DMS153 treated with DMSO at 0.1 percent for 48 hours (cell line): Measurements from ENCODE around the gene TCP11L2.
"Not testable (repeated sequence)": the region's sequence is repeated elsewhere in the genome, so short reads cannot be mapped to it uniquely, and the experiment has no call there.

Experiments used
- DNase-seq: peaks from one replicate; lab custom pipeline; 2025; ENCODE audit not compliant: unreplicated experiment; lab: John Stamatoyannopoulos, UW

Gene TCP11L2

DNA sequence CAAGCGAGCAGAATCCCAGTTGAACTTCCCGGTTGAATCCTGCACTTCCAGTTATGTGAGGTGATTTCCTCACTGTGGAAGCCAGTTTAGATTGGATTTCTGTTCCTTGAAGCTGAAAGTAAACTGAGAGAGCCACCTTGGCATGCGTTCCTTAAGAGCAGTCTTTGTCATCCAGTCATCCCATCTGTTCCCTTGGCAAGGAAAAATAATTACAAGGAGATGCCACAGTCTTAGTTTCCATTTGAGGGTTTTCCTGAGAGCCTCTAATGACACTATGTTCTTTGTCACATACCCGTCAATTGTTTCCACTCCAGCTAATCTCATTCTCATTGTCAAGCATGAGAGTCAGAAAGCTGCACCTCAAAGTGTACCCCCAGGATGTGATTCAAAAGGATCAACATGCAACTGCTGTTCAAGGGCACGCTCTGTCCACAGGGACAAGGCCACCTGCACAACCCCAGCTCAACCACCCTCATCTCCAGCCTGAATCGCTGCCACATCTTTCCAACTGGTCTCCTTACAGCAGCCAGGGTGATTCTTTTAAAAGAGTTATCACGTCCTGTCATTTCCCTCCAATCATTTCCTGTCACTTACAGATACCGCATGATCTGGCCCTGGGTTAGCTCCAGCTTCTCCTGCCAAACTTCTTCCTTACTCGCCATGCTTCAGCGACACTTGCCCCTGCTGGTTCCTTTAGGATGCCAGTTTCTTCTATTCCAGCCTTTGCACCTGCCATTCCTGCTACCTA, 18.0 kb upstream of the TCP11L2 start:
- no peak for DNase-seq

DNA sequence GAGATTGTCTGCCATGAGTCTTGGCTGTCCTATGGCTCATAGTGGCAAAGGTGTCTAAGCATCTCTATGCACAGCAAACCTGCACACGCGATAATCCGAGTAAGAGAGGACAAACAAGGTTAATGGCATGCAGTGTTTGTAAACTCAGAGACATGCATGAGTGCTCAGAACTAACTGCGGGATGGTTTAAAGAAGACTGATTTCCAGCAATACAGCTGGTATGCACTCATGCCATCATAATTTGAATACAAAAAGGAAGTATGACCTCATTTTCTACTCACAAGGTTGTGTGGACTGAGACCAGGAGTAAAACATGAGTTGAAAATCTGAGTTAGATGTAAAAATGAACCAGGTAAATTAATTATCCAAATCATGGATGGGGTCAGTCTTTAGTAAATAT, 16.6 kb upstream of the TCP11L2 start:
- no peak for DNase-seq

DNA sequence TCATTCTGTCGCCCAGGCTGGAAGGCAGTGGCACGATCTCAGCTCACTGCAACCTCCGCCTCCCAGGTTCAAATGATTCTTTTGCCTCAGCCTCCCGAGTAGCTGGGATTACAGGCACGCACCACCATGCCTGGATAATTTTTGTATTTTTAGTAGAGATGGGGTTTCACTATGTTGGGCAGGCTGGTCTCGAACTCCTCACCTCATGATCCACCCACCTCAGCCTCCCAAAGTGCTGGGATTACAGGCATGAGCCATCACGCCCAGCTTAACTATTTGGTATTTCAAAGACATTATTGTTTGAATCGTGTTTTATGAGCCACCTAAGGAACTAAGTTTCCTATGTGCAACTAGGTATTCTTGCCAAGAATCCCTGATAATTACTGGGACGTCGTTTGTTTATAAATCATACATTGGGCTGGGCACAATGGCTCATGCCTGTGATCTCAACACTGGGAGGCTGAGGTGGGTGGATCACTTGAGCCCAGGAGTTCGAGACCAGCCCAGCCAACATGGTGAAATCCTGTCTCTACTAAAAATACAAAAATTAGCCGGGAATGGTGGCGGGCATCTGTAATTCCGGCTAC, 15.9 kb upstream of the TCP11L2 start:
- not testable (repeated sequence) for DNase-seq

DNA sequence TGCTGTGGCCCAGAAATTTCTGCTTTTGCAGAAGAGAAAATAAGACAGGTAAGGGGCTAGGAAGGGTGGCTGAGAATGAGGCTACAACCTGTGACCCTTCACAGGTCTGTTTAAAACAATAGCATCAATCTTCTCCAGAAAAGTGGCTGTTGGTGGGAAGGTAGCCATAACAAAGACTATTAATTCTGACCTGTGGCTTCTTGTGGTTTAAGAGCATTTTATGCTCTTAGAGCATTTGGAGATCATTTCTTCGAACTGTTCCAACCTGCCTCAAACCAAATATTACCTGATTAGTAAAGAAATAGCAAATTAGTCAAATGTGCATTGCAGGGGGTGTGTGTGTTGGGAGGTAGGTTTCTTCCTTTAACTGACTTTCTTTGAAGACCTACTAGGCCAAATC, 15.2 kb upstream of the TCP11L2 start:
- no peak for DNase-seq

DNA sequence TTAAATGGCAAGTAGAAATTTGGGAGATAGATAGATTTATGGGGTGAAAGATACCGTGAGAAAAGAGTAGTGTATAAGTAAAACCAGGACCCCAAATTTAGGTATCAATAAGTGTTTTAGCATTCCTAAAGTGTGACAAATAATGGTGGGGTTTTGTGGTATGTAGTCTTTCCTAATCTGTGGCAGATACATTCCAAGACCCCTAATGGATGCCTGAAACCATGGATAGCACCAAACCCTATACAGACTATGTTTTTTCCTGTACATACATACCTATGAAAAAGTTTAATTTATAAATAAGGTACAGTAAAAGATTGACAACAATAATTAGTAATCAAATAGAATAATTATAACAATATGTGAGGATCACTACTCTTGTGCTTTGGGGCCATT, 14.4 kb upstream of the TCP11L2 start:
- DNase-seq, result no peak

DNA sequence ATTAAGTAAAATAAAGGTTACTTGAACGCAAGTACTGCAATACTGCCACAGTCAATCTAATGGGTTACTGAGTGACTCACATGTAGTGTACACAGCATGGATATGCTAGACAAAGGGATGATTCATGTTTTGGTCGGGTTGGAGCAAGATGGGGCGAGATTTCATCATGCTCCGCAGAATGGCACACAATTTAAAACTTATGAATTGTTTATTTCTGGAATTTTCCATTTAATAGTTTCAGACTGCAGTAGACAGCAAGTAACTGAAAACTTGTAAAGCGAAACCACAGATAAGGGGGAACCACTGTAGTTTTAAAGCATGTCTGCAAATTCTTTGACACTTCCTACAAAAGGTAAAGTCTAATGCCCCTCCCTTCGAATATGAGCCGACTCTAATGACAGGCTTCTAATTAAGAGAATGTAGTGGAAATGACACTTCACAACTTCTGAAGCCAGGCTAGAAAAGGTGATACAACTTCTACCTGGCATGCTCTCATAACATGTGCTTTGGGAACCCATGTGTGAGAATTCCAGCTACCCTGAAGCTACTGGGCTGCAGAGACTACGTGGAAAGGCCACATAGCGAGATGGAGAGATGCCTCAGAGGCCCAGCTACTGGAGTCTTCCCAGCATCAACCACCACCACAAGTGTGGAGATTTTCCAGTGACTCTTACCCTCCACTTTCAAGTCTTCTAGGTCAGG, 13.9 kb upstream of the TCP11L2 start:
- no peak for DNase-seq

DNA sequence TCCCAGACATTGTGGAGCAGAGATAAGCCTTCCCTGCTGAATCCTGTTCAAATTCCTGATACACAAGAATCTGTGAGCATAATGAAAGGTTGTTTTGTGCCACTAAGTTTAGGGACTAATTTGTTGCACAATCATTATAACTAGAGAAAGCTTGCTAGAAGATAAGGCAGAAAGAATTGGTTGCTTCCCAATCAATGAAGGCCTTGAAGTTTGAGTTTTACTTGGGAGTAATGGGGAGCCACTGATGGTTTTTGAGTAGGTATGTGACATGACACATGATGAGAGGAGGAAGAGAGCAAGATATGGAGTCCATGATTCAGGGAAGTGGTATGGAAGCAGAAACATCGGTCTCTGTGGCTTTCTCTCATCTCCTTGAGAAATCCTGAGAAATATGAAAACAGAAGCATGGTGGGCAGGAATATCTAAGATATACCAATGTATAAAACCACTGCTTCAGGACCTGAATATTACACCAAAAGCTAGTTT, 13.3 kb upstream of the TCP11L2 start:
- no peak for DNase-seq

DNA sequence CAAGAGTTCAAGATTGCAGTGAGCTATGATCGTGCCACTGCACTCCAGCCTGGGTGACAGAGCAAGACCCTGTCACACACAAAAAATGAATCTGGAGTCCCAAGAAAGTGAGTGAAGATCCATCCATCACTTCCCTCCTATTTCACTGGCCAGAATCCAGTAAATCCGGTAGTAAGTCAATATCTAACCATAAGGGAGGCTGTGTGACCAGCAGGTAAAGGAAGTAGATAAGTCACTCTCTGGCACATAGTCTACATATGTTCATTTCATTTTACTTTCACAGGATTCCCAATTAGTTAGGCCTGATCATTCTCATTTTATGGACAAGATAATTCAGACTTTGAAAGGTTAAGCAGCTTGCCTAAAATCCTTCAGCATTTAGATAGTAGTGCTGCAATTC, 11.9 kb upstream of the TCP11L2 start:
- no peak for DNase-seq

DNA sequence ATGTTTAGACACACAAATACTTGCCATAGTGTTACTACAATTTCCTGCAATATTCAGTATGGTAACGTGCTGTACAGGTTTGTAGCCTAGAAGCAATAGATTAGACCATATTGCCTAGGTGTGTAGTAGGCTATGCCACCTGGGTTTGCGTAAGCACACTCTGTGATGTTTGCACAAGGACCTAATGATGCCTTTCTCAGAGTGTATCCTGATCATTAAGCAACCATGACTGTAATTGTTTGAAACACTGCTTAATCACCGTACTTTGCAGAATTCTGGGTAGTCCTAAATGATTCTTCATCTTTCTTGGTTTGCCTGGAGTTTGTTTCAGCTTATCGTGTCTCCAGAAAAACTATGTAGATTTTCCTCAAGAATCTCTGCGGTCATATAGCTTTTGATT, 11.2 kb upstream of the TCP11L2 start:
- peak; percentile 58 for DNase-seq

DNA sequence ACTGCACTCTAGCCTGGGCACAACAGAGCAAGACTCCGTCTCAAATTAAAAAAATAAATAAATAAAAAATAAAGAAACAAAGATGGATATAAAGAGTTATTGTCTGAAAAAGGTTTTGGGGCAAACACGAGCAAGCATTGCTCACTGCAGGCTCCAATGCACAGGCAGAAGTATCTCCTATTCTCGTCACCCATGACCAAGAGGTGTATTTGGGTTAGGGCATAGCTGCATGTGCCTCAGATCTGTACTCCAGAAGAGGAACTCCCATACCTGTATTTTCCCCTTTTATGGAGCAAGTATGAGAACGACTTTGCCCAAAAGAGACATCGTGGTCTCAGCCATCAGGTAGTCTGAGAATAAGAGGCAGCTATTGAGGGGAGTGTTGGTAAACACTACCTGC, 10.2 kb upstream of the TCP11L2 start:
- DNase-seq, result no peak

DNA sequence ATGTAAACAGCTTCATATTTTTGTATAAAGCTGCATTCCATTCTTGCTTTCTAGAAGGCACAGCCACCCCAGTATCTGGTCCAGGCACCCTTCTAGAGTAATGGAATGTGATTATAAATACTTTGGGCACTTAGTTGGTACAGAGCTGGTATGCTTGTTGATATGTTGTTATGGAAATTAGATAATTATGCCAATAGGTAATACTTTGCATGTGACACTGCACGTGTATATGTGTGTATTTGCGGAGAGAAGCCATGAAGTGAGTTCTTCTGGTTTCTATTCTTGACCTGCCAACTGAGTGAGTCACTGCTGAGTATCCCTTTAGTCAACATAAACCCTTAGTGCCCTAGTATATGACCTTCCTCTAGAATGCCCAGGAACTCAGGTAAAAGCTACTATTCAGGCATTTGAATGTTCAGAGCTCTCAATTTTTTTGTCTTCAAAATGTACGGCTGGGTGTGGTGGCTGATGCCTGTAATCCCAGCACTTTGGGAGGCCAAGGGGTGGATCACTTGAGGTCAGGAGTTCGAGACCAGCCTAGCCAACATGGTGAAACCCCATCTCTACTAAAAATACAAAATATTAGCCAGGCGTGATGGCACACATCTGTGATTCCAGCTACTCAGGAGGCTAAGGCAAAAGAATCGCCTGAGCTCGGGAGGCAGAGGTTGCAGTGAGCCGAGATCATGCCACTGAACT, 6.2 kb upstream of the TCP11L2 start:
- DNase-seq, result no peak

DNA sequence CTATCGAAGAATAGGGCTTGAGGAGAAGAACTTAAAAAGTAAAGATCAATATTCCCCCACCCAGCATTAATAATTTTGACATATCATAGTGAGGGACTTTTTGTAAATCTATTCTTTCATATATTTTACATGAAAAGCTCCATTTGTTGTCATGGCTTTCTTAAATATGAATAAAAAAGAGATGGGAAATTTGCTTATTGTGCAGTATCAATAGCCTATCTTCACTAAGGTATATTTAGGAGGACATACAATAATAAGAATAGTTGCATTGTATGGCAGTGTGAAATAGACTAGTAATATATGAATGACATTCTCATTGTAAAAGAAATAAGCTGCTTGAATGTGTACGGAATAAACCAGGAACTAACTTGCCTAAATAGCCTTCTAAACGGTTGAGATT, 5.5 kb upstream of the TCP11L2 start:
- DNase-seq, result no peak

DNA sequence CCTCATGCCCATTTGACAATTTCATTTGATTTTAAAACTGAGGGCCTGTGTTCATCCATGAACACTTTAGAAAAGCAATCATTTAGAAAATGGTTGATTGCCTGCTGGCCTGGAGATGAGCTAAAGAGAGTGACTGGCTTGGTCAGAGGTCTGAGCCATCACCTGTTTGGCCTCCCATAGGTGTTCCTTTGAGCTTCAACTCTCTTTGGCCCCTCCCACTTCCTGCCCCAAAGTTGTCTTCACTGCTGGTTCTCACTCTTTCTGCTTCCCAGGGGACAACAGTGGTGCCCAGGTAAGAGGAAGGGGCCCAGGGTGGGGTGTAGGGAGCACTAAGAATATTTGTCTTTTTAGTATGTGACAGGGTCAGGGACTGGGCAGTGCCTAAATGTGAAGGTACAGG, 4.9 kb upstream of the TCP11L2 start:
- DNase-seq, result no peak

DNA sequence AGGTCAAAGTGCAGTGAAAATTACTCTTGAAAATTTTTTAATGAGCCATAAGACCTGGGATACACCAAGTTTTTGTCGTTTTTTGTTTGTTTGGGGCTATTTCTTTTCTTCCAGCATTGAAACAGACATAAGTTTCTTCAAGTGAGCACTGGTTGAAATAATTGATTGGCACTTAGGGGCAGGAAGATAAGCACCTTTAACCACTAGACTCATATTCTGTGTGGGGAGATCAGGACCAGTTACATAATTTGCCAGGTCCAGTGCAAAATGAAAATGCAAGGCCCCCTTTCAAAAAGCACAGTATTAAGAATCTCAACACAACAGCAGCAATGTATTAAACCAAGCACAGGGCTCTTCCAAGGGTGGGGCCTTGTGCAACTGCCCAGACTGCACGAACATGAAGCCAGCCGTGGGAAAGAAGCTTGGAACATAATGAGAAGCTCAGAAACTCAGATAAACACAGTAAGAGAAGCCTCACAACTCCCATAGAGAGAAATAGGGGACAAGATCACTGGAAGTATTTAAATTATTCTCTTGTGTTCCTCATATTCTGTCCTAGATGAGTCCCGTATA, 3.2 kb upstream of the TCP11L2 start:
- DNase-seq, result no peak

DNA sequence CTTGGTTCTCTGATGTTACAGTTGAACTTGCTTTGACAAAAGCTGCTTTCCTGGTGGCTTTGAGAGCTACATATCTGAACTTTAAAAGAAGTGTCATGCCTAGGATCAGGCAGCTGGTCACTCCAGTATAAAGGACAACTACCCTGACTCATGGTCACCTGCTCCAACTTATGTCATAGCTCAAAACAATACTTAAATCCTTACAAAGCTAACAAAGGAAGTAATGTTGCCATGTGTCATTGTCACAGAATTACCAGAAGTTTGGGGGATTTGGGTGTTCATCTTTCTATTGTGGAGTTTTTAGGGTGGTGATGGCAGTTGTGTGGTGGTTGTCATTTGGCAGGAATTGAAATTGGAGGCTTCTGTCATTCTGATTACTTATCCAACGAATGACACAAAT, 1.8 kb upstream of the TCP11L2 start:
- no peak for DNase-seq

DNA sequence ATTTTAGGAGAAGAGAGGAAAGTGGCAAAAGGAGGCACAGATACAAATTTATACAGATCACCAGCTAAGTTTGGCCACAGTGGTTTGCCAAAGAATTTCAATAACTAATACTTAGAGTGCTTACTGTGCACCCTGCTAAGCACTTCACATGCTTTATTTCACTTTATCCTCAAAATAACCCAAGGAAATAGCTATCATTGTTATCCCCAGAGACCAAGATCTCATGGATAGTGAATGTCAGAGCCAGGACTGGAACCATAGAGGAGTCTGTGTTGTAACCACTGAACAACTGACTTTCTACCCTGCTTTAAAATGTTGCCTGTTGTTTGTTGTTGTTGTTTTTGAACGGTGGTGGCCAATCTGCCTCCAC, 1.3 kb upstream of the TCP11L2 start:
- DNase-seq, result no peak

DNA sequence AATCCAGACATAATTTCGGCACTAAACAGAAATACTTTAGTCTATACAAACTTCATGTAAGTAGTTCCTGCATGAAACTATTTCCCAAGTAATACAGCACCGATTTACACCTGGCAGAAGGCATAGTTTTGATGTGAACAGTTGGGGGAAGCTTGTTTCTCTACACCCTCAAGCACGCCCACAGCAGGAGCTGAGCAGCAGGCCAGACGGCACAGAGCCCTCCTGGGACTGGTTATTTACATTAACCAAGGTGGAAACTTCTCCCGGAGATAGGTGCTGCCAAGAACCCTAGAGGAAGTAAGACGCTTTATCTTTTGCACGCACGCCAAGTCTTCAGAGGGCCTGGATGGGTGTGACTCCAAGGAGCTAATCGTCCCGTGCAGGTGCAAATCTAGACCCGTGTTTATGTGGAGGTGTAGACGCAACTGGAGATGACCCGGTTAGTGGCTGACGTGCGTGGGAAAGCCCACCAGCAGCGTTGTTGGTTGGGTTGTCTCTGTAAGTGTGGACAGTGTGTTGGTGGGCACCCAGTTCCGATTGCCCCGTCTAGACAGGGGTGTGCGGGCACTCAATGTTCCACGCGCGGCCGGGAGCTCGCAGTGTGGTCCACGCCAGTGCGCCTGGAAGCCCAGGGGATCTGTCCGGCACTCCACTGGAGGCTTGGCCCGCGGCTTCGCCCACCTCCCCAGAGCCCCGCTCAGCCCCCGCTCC, 767 bp upstream of the TCP11L2 start:
- peak; percentile 18 for DNase-seq

DNA sequence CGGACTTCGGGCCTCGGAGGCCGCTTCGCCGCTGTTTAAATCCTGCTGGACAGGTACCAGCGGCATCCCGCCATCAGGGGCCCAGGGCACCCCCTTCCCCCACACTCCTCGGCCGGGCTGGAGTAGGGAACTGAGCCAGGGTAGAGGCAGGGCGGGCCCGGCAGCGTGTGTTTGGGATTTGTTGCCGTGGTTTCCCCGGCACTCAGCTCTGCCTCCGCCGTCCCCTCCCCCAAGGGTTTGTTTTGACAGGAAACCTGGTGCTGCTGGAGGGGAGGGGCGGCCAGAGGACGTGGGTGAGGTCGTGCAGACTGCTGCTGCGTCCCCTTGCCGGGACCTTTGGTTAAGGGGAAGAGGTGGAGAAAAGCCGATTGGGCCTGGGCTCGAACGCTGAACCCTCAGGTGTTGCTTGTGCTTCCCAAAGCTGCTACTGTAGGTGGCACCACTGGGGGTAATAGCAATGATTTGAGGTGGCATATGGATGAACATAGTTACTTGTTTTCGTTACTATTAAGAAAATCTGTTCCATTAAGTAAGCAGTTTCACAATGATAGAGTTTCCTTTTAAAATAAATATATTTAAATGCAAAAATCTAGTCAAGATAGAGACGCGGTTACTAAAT, 778 bp downstream of the TCP11L2 start:
- DNase-seq, result peak; percentile 76

DNA sequence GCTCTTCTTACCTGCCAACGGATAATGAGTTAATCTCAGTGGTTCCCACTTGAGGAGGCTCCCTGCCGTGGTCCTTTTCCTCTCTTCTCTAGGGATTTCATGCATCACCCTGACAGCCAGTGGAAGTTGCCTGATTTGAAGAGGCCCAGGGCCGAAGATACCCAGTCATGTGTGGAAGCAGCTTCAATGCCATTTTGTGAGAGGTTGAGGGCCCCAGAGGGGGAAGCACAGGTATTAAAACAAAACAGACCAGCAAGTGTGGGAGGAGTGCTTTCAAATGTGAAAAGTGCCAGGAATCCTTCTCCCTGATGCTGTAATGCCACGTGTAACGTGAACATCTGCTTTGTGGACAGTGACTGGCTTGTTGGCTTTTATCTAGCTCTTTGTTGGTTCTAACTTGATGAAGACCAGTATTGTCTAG, 1.5 kb downstream of the TCP11L2 start:
- DNase-seq, result no peak

DNA sequence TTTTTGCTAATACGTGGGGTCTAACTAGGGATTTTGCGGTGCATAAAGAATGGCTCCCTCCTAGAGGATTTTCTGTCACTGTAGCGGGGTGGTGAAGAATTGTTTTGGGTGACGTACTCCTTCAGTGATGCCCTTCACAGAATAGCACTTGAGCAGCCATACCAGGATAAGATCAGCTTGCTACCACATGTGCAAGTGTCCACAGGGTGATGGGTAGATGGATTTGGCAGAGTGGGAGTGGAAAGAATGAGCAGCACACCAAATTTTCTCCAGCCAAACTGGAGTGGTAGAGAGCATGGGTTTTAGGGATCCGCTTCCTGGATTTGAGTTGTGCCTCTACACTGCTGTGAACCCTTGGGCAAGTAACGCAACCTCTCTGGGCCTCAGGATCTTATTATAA, 2.3 kb downstream of the TCP11L2 start:
- no peak for DNase-seq
